HepG2 (cell line): ENCODE results near the gene TEAD1. TPM values are rescaled to one million over a fixed set of nuclear protein-coding genes. Genes with fewer than 3 reads are reported as not detected.

Experiments used
- ATAC-seq: fragments of 200-7000 bp; cut with Tn5 transposase; 3 replicates; pipeline ENCODE4 v1.9.1; 2020; ENCODE audit warnings: mild to moderate bottlenecking, moderate library complexity
- BruUV-seq: library from RNA; stranded (reverse); fragments of 400-500 nt; replicated peaks from 2 replicates; lab custom pipeline; 2021; lab: Mats Ljungman, UMichigan
- CTCF ChIA-PET: fragments of 300-600 bp; formaldehyde crosslinking; extraction: SDS; loops from one replicate; lab custom pipeline; 2021; ENCODE audit warnings: low total read pairs, inconsistent platforms, low intra/inter-chr PET ratio; lab: Yijun Ruan, JAX
- POLR2A ChIA-PET: fragments of 350-600 bp; sonication (Branson Sonifier 250); formaldehyde crosslinking; loops from one replicate; lab custom pipeline; 2020; ENCODE audit warnings: antibody characterized with exemption, inconsistent platforms; lab: Yijun Ruan, JAX
- DNase-seq: peaks from one replicate; pipeline ENCODE4 v3.0.0-alpha.2; 2015; ENCODE audit warnings: low spot score
- FAIRE-seq: peaks from 3 replicates; lab custom pipeline; 2011; peaks lifted over from hg19 to GRCh38; lab: Jason Lieb, UNC
- H2AFZ ChIP-seq: one replicate; pipeline ENCODE4 v1.6.1; 2011; ENCODE audit warnings: low read length, inconsistent platforms
- H3K27ac ChIP-seq: fragments of 300-600 bp; 3 replicates; pipeline ENCODE4 v1.8.0; 2011; ENCODE audit warnings: mixed run types, mild to moderate bottlenecking, mixed read lengths, low read length, inconsistent platforms; ENCODE audit not compliant: insufficient read depth; ENCODE audit errors: extremely low read length
- H3K27me3 ChIP-seq, 2 experiments: fragments of 200-600 bp in 1 of 2; 2 replicates in 1 of 2; 3 replicates in 1 of 2; pipeline versions ENCODE4 v1.6.0 to v1.8.0; 2011; ENCODE audit warnings: low read length in 2 of 2, mild to moderate bottlenecking in 2 of 2, moderate library complexity in 2 of 2, inconsistent platforms in 1 of 2; ENCODE audit not compliant: insufficient read depth in 2 of 2, control insufficient read depth in 1 of 2
- H3K36me3 ChIP-seq, 2 experiments: fragments of 200-600 bp in 1 of 2; replicated peaks in 1 of 2; 2 replicates in 1 of 2; 3 replicates in 1 of 2; pipeline versions ENCODE4 v1.5.1 to v1.8.0; 2011; ENCODE audit warnings: low read length in 2 of 2, inconsistent platforms in 1 of 2; ENCODE audit not compliant: insufficient read depth in 2 of 2, control insufficient read depth in 1 of 2
- H3K4me1 ChIP-seq: 2 replicates; pipeline ENCODE4 v1.5.1; 2012; ENCODE audit warnings: low read length, inconsistent platforms; ENCODE audit not compliant: insufficient read depth
- H3K4me2 ChIP-seq: 2 replicates; pipeline ENCODE4 v1.6.0; 2011; ENCODE audit warnings: low read depth, low read length, inconsistent platforms
- H3K4me3 ChIP-seq, 3 experiments: fragments of 200-600 bp in 1 of 3; sonication (generic), shearing (Covaris generic) in 1 of 3; replicated peaks in 1 of 3; 2 replicates each; pipeline ENCODE4 v1.5.1; 2011 to 2016; ENCODE audit warnings: low read length in 3 of 3, inconsistent platforms in 2 of 3, low read depth in 2 of 3, mild to moderate bottlenecking in 2 of 3, control low read depth in 1 of 3, mixed read lengths in 1 of 3; ENCODE audit not compliant: insufficient read depth in 1 of 3
- H3K79me2 ChIP-seq: one replicate; pipeline ENCODE4 v1.6.1; 2011; ENCODE audit warnings: low read length, inconsistent platforms; ENCODE audit not compliant: insufficient read depth
- H3K9ac ChIP-seq: 2 replicates; pipeline ENCODE4 v1.6.0; 2011; ENCODE audit warnings: mild to moderate bottlenecking, low read depth, low read length, inconsistent platforms; ENCODE audit not compliant: insufficient read depth
- H3K9me3 ChIP-seq: 2 replicates; pipeline ENCODE4 v1.5.1; 2012; ENCODE audit warnings: mild to moderate bottlenecking, low read length
- H4K20me1 ChIP-seq: 2 replicates; pipeline ENCODE4 v1.6.0; 2011; ENCODE audit warnings: inconsistent platforms, mild to moderate bottlenecking, low read length, moderate library complexity; ENCODE audit not compliant: insufficient read depth
- CEBPB ChIP-seq: IDR thresholded peaks from 2 replicates; pipeline ENCODE4 v1.6.1; 2011; ENCODE audit warnings: low read depth, low read length, improper control_type of control experiment, borderline replicate concordance
- HDAC2 ChIP-seq: sonication (generic); formaldehyde crosslinking; IDR thresholded peaks from 2 replicates; pipeline ENCODE4 v1.4.0; 2020; ENCODE audit warnings: missing genetic modification reagents
- HNRNPH1 ChIP-seq: fragments of 200-400 bp; formaldehyde crosslinking; optimal IDR thresholded peaks from 2 replicates; pipeline ENCODE3; 2017; ENCODE audit warnings: mild to moderate bottlenecking, low read depth, low read length
- JUN ChIP-seq: sonication (generic); formaldehyde crosslinking; IDR thresholded peaks from 2 replicates; pipeline ENCODE4 v1.4.0; 2020; ENCODE audit warnings: mild to moderate bottlenecking, missing genetic modification reagents
- MED8 ChIP-seq: sonication (generic); formaldehyde crosslinking; IDR thresholded peaks from 2 replicates; pipeline ENCODE4 v1.8.1; 2023; ENCODE audit warnings: mild to moderate bottlenecking, missing genetic modification reagents; ENCODE audit not compliant: insufficient replicate concordance
- NR3C1 ChIP-seq: sonication (generic); formaldehyde crosslinking; IDR thresholded peaks from 2 replicates; pipeline ENCODE4 v1.4.0; 2020; ENCODE audit warnings: missing genetic modification reagents
- REL ChIP-seq: sonication (generic); formaldehyde crosslinking; conservative IDR thresholded peaks from 2 replicates; pipeline ENCODE4 v1.8.0; 2022; ENCODE audit warnings: mild to moderate bottlenecking, missing genetic modification reagents, moderate library complexity
- RFX3 ChIP-seq: IDR thresholded peaks from 2 replicates; pipeline ENCODE4 v1.6.1; 2016; ENCODE audit warnings: missing biosample characterization, missing genetic modification reagents
- SMC3 ChIP-seq: IDR thresholded peaks from 2 replicates; pipeline ENCODE4 v1.6.1; 2011; ENCODE audit warnings: low read length, improper control_type of control experiment
- ZIK1 ChIP-seq: sonication (generic); formaldehyde crosslinking; IDR thresholded peaks from 2 replicates; pipeline ENCODE4 v1.5.0; 2020; ENCODE audit warnings: mild to moderate bottlenecking, low read depth, missing genetic modification reagents, borderline replicate concordance
- ZNF331 ChIP-seq: sonication (generic); formaldehyde crosslinking; IDR thresholded peaks from 2 replicates; pipeline ENCODE4 v1.4.0; 2020; ENCODE audit warnings: missing genetic modification reagents
- ZNF841 ChIP-seq: sonication (generic); formaldehyde crosslinking; IDR thresholded peaks from 2 replicates; pipeline ENCODE4 v1.8.1; 2023; ENCODE audit warnings: missing genetic modification reagents, borderline replicate concordance
- WGBS: methylation state at CpG from one replicate; pipeline ENCODE4 v1.1.6; 2017; ENCODE audit warnings: low lambda C conversion rate; 5-methylcytosine and 5-hydroxymethylcytosine counted together
- in situ Hi-C: cut with HindIII; loops from 2 replicates; pipeline ENCODE4 v1.10.0; 2017; ENCODE audit warnings: low pct_unique_long_range_greater_than_20kb; ENCODE audit not compliant: extremely low pct_ligation_motif_present
- intact Hi-C: fragments of 100-400 bp; cut with micrococcal nuclease; formaldehyde crosslinking; loops from one replicate; pipeline ENCODE4 v1.10.0; 2022; ENCODE audit not compliant: unreplicated experiment
- polyA plus RNA-seq, 8 experiments: library from polyadenylated mRNA; depleted of rRNA in 3 of 8; stranded (reverse) in 7 of 8; unstranded in 1 of 8; fragments of >200 nt; fragmentation: Illumina TruSeq in 4 of 8; extraction: Trizol in 4 of 8; gene quantifications; 2 replicates each; pipeline versions ENCODE4 v1.2.1 to v1.2.3, GENCODE V29; 2011 to 2016; ENCODE audit warnings: low read depth in 4 of 8, missing spikeins in 1 of 8, mixed read lengths in 1 of 8; ENCODE audit not compliant: insufficient read depth in 1 of 8
- total RNA-seq, 5 experiments: library from RNA; depleted of rRNA; stranded (reverse); fragments of >200 nt; fragmentation: Illumina TruSeq; extraction: Trizol; gene quantifications; 2 replicates each; pipeline ENCODE4 v1.2.3, GENCODE V29; 2016; ENCODE audit warnings: low read depth in 1 of 5
- TF ChIP-seq, protein P1 (sequence below): sonication (generic); formaldehyde crosslinking; IDR thresholded peaks from 2 replicates; pipeline ENCODE4 v1.4.0; 2020; ENCODE audit warnings: missing genetic modification reagents, borderline replicate concordance
- TF ChIP-seq, protein P2 (sequence below): sonication (generic); formaldehyde crosslinking; IDR thresholded peaks from 2 replicates; pipeline ENCODE4 v1.4.0; 2020; ENCODE audit warnings: missing genetic modification reagents, mild to moderate bottlenecking, borderline replicate concordance
- TF ChIP-seq, protein P3 (sequence below): sonication (generic); formaldehyde crosslinking; IDR thresholded peaks from 2 replicates; pipeline ENCODE4 v1.5.1; 2020; ENCODE audit warnings: missing genetic modification reagents, mild to moderate bottlenecking, borderline replicate concordance

TEAD1 gene
- total and polyA plus RNA-seq, 2 of the 13 experiments (the other 11 are each of a cell fraction or from before 2014, with no cell fraction given) = 20.1 to 30.5 TPM

DNA sequence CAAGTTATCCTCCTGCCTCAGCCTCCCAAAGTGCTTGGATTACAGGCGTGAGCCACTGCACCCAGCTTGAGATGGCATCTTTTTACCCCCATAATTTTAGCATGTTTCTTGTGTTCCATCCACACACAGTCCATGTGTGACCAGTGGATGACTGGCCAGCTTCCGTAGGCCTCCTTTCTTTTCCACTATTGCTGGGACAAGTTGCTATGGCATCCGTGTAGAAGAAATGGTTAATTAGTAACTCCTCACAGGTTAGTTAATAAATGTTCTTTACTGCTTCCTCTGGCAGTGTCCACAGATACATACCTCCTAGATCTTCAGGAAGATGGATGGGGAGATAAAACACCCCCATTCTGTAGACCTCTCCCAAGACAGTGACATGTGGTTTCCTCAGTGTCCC, 180.6 kb downstream of the TEAD1 start (continued):
- TF ChIP-seq HNRNPH1 (no peak), HDAC2 (CRISPR knock-in tag) (peak; percentile 27; the same call in 1 of the 2 replicates), SMC3 (no peak), NR3C1 (CRISPR knock-in tag) (no peak), CEBPB (no peak), RFX3 (CRISPR knock-in tag) (peak; percentile 71), ZIK1 (no peak), REL (CRISPR knock-in tag) (no peak)
- TF ChIP-seq, protein P1, sequence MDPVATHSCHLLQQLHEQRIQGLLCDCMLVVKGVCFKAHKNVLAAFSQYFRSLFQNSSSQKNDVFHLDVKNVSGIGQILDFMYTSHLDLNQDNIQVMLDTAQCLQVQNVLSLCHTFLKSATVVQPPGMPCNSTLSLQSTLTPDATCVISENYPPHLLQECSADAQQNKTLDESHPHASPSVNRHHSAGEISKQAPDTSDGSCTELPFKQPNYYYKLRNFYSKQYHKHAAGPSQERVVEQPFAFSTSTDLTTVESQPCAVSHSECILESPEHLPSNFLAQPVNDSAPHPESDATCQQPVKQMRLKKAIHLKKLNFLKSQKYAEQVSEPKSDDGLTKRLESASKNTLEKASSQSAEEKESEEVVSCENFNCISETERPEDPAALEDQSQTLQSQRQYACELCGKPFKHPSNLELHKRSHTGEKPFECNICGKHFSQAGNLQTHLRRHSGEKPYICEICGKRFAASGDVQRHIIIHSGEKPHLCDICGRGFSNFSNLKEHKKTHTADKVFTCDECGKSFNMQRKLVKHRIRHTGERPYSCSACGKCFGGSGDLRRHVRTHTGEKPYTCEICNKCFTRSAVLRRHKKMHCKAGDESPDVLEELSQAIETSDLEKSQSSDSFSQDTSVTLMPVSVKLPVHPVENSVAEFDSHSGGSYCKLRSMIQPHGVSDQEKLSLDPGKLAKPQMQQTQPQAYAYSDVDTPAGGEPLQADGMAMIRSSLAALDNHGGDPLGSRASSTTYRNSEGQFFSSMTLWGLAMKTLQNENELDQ (CRISPR knock-in tag) = no peak

DNA sequence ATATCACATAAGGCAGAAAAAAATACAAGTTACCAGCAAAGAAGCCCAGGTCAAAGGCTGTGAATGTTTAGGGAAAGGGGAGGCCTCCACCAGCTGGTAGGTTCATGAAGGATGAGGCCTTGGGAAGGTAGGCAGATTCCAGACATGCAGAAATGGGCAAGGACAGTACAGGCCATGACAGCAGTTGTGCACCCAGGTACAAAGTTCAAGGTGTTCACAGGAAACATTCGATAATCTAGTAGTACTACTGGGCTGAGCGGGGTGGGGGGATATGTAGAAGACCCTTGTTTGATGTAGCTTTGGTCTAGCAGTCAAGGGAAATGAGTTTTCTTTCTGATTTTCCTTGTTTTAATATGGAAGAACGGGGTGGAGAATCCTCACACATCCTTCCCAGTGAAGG, 182.1 kb downstream of the TEAD1 start:
- Histone ChIP-seq H3K36me3 (no peaks in the 10 kb centered on the region), H3K9me3 (no peaks in the 10 kb centered on the region), H3K4me3 (no peak overlapping the region), H3K79me2 (peaks cover 14% of the 10 kb centered on the region), H3K9ac (no peak overlapping the region), H3K4me2 (peak overlapping the region; percentile 18; the same call in 1 of the 2 replicates), H3K27me3 (no peaks in the 10 kb centered on the region), H3K4me1 (peaks cover 42% of the 10 kb centered on the region), H2AFZ (no peak overlapping the region), H3K27ac (peak overlapping the region; percentile 42), H4K20me1 (no peaks in the 10 kb centered on the region)
- in situ Hi-C loops = no loop called here
- CTCF ChIA-PET = no interaction called here
- DNase-seq (no peak), ATAC-seq (no peak), FAIRE-seq (no peak)
- 74% methylated on average over 3 of the region's 3 CpGs for WGBS
- BruUV-seq = no TSS peak
- intact Hi-C loops = no loop called here
- POLR2A ChIA-PET = interaction anchor here (4.3 kb wide), 1 partner anchor 11 kb away, joined by 35 read pairs; no protein-coding TSS in a partner anchor
- TF ChIP-seq, protein P2, sequence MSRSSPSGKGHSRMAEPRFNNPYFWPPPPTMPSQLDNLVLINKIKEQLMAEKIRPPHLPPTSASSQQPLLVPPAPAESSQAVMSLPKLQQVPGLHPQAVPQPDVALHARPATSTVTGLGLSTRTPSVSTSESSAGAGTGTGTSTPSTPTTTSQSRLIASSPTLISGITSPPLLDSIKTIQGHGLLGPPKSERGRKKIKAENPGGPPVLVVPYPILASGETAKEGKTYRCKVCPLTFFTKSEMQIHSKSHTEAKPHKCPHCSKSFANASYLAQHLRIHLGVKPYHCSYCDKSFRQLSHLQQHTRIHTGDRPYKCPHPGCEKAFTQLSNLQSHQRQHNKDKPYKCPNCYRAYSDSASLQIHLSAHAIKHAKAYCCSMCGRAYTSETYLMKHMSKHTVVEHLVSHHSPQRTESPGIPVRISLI (CRISPR knock-in tag) = peak; percentile 21; the same call in 1 of the 2 replicates
- TF ChIP-seq, protein P3, sequence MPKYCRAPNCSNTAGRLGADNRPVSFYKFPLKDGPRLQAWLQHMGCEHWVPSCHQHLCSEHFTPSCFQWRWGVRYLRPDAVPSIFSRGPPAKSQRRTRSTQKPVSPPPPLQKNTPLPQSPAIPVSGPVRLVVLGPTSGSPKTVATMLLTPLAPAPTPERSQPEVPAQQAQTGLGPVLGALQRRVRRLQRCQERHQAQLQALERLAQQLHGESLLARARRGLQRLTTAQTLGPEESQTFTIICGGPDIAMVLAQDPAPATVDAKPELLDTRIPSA (CRISPR knock-in tag) = no peak
- TF ChIP-seq JUN (CRISPR knock-in tag) = 0 out of 2 replicates have a peak, but pooled peaks have one; percentile 49
- TF ChIP-seq ZNF331 (CRISPR knock-in tag) = no peak
- no peak for TF ChIP-seq ZNF841 (CRISPR knock-in tag)
- TF ChIP-seq MED8 (CRISPR knock-in tag) = no peak
